AG04449 (cell line): ENCODE measurements around the gene KAZALD1.

ENCODE experiments used
- CTCF ChIA-PET: fragments of 350-600 bp; formaldehyde crosslinking; extraction: SDS; loops from one replicate; lab custom pipeline; 2021; ENCODE audit warnings: antibody characterized with exemption; lab: Yijun Ruan, JAX
- POLR2A ChIA-PET: fragments of 400-600, 350-600 bp; formaldehyde crosslinking; extraction: SDS; loops from one replicate; lab custom pipeline; 2020; ENCODE audit warnings: antibody characterized with exemption, inconsistent platforms; lab: Yijun Ruan, JAX
- DNase-seq: peaks from one replicate; pipeline ENCODE4 v3.0.0-alpha.2; 2010; ENCODE audit warnings: low read depth, low spot score
- H3K4me3 ChIP-seq: 2 replicates; pipeline ENCODE4 v1.5.1; 2011; ENCODE audit warnings: low read depth, mild to moderate bottlenecking, control low read depth, low read length
- CTCF ChIP-seq: IDR thresholded peaks from one replicate; pipeline ENCODE4 v1.5.1; 2011; ENCODE audit warnings: mild to moderate bottlenecking, moderate library complexity, low read length, control low read depth, inconsistent platforms; ENCODE audit not compliant: insufficient read depth; ENCODE audit errors: missing control alignments

The KAZALD1 gene

GRCh38 chr10:101095004-101095403 lies 33.2 kb downstream of the KAZALD1 start:
- POLR2A ChIA-PET = no interaction called here
- no peak for DNase-seq
- CTCF ChIA-PET = interaction anchor here (0.8 to 22.4 kb wide), 34 partner anchors 8 to 570 kb away, joined by 3 to 556 read pairs (median 5); partner anchors contain the start of genes DPCD, KAZALD1, POLL and TLX1
- no peak overlapping the region for H3K4me3 ChIP-seq
- TF ChIP-seq CTCF = no peak

- ChIA-PET POLR2A (interaction anchor here (1.1 kb wide), 1 partner anchor 47 kb away, joined by 3 read pairs; no protein-coding TSS in a partner anchor), CTCF (interaction anchor here (0.7 to 22.4 kb wide), 36 partner anchors 8 to 774 kb away, joined by 3 to 556 read pairs (median 5); partner anchors contain the start of genes DPCD, KAZALD1, POLL and TLX1)
- no peak overlapping the region for H3K4me3 ChIP-seq
- TF ChIP-seq CTCF = peak; percentile 92
- DNase-seq = no peak
Measured at GRCh38 chr10:101095550-101096213, 33.9 kb downstream of the KAZALD1 start.

- ChIA-PET CTCF (interaction anchor here (0.8 to 22.4 kb wide), 26 partner anchors 11 to 475 kb away, joined by 3 to 556 read pairs (median 10); partner anchors contain the start of genes KAZALD1 and TLX1), POLR2A (interaction anchor here (1.1 kb wide), 1 partner anchor 46 kb away, joined by 3 read pairs; no protein-coding TSS in a partner anchor)
- DNase-seq = no peak
- H3K4me3 ChIP-seq = no peak overlapping the region
- TF ChIP-seq CTCF = no peak
Measured at GRCh38 chr10:101096378-101096777, 34.6 kb downstream of the KAZALD1 start.

GRCh38 chr10:101097881-101098280 lies 36.1 kb downstream of the KAZALD1 start:
- ChIA-PET CTCF (interaction anchor here (1.0 to 22.4 kb wide), 13 partner anchors 10 to 58 kb away, joined by 3 to 556 read pairs (median 27); partner anchors contain the start of genes KAZALD1 and TLX1), POLR2A (no interaction called here)
- DNase-seq = no peak
- TF ChIP-seq CTCF = no peak
- no peak overlapping the region for H3K4me3 ChIP-seq

- no peak for TF ChIP-seq CTCF
- DNase-seq = no peak
- ChIA-PET POLR2A (no interaction called here), CTCF (interaction anchor here (1.2 to 22.4 kb wide), 4 partner anchors 8 to 41 kb away, joined by 3 to 556 read pairs (median 46); no protein-coding TSS in a partner anchor)
- H3K4me3 ChIP-seq = no peak overlapping the region
Measured at GRCh38 chr10:101099901-101100300, 38.1 kb downstream of the KAZALD1 start.

- no peak for TF ChIP-seq CTCF
- CTCF ChIA-PET = interaction anchor here (1.1 to 22.4 kb wide), 4 partner anchors 9 to 39 kb away, joined by 3 to 556 read pairs (median 4); no protein-coding TSS in a partner anchor
- DNase-seq = no peak
- no peak overlapping the region for H3K4me3 ChIP-seq
- POLR2A ChIA-PET = no interaction called here
Measured at GRCh38 chr10:101101372-101101881, 39.6 kb downstream of the KAZALD1 start.
